LNCaP clone FGC (cell line): ENCODE results near the gene TIAM1.
A peak's percentile ranks its signal among the peaks of the same experiment; 100 is the strongest.

Experiments used
- DNase-seq: peaks from one replicate; pipeline ENCODE4 v3.0.0-alpha.2; 2011; ENCODE audit warnings: low read depth
- H3K4me3 ChIP-seq: 2 replicates; pipeline ENCODE4 v1.5.1; 2011; ENCODE audit warnings: mild to moderate bottlenecking, low read depth, low read length, control low read depth
- CTCF ChIP-seq: IDR thresholded peaks from 2 replicates; pipeline ENCODE4 v1.5.1; 2012; ENCODE audit warnings: mild to moderate bottlenecking; ENCODE audit not compliant: control insufficient read depth, insufficient read depth; ENCODE audit errors: extremely low read depth

Gene TIAM1

DNA sequence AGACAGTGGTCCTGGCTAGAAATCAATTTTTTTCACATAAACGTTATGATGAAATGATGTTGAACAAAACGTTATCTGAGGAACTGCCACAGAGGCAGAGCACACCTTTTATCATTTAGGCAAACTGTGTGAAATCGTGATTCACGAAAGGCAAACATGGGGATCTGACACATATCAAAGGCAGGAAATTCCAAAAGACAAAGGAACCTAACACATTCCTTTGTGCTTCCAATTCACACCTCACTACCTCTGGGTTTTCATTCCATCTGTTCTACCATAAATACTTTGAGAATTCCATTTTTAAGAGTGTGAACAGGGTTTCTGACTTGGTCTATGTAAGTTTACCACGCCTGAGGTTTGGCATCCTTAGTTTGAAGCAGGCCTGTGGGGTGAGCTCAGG, 186.3 kb downstream of the TIAM1 start:
- TF ChIP-seq CTCF = no peak
- no peak for DNase-seq
- no peak overlapping the region for H3K4me3 ChIP-seq

- no peak for DNase-seq
- TF ChIP-seq CTCF = no peak
- no peak overlapping the region for H3K4me3 ChIP-seq
These were observed 187.4 kb downstream of the TIAM1 start for GRCh38 chr21:31156662-31157061.

DNA sequence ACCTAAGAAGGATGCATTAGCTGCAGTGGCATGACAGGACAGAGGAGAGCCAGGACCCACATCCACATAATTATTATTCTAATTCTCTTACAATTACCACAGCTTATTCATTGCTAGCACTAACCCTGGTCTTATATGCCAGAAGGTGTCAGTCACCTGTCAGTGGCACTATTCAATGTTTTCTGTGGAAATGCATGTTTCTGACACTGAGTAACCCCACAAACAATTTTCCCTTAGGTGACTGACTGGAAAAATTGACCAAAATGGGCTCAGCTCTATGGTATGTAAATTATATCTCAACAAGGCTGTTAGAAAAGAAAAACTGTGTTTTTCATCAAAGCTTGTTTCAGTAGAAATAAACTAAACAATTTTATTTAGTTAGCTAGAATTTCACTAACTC, 187.9 kb downstream of the TIAM1 start:
- H3K4me3 ChIP-seq = no peak overlapping the region
- no peak for DNase-seq
- no peak for TF ChIP-seq CTCF

GRCh38 chr21:31151156-31152045, 192.7 kb downstream of the TIAM1 start:
- no peak for TF ChIP-seq CTCF
- no peak overlapping the region for H3K4me3 ChIP-seq
- no peak for DNase-seq

DNA sequence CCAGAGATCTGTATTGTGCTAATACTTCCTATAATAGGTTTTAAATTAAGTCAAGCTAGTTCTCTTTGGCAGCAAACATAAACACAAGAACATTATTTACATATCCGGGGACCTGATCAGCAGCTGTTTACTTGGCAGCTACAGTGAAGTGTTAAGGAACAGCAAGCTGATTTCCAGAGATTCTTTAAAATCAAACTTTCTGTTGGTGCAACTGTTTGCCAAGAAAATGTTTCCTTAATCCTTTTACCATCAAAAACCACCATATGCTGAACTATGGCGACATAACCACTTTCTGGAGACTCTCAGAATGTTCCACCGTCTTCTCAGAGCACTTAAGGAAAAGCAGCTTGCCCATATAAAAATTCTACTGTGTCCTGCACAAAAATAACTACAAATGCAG, 198.8 kb downstream of the TIAM1 start:
- no peak for DNase-seq
- no peak for TF ChIP-seq CTCF
- no peak overlapping the region for H3K4me3 ChIP-seq

GRCh38 chr21:31143036-31143435, 201.0 kb downstream of the TIAM1 start:
- TF ChIP-seq CTCF = no peak
- H3K4me3 ChIP-seq = no peak overlapping the region
- no peak for DNase-seq

DNA sequence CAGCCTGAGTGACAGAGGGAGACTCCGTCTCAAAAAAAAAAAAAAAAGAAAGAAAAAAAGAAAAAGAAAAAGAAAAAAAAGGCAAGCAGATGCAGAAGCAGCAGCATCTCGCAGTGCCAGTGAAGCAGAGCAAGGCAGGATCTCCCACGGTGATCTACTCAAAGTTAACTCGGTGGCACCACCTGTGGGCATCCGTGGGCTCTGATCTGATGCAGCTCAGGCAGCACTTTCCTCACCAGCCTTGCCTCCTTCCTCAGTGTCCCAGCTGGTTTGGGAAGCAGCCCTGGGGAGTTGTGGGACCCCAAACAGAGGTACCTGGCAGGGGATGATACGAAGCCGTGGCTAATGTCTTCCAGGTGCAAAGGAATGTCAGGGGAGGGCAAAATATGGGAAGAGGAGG, 201.5 kb downstream of the TIAM1 start:
- peak; percentile 36; the same call in 1 of the 2 replicates for TF ChIP-seq CTCF
- no peak for DNase-seq
- no peak overlapping the region for H3K4me3 ChIP-seq
